DMS53 treated with DMSO at 0.1 percent for 48 hours (cell line): Measurements from ENCODE around the gene HMGN2.
"Not testable (repeated sequence)": the region's sequence is repeated elsewhere in the genome, so short reads cannot be mapped to it uniquely, and the experiment has no call there.

ENCODE experiments used
- DNase-seq: peaks from one replicate; lab custom pipeline; 2025; ENCODE audit not compliant: unreplicated experiment; lab: John Stamatoyannopoulos, UW

HMGN2 gene

DNA sequence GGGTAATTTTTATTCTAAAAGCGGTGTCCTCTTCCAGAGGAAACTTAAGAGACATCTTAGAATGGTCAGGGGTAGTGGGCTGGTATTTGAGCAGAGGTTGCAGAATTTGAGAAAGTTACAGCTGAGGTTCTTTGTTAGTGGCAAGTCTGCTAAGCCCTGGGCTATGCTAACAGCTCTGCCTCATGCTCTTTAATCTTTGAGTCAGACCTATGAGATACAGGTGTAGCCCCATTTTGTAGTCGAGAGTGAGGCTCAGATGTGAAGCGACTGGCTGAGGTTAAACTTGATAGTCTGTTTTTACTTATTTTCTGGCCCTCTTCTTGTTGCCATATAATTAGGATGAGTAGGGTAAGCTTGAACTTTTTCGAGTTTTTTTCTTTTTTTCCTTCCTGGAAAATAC lies 4.7 kb downstream of the HMGN2 start:
- no peak for DNase-seq

DNA sequence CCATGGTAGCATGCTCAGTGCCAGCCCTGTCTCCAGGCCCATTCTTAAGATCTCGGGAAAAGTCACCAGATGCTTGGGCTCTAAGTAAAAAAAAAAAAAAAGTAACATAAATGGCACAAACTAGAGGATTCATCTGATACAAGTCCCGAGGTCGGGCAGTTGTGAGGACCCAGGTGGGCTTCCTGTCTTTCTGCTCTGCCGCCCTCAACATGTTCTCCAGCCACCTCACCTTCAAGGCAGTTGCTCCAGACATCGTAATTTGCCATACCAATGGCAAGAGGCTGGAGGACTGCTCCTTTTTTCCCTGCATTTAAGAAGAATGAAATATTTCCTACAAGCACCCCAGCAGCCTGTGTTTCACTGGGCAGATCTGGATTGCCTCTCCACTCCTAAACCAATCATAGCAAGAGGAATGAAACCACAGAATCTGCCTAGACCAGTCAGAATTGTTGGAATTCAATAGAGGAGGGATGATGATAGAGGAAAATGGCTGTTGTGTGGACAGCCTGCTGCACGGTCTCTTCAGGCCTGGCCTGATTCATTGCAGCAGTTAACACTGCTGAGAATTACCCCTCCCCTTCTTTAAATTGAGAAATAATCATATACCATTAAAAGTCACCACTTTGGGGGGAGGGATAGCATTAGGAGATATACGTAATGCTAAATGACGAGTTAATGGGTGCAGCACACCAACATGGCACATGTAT lies 5.4 kb downstream of the HMGN2 start:
- no peak for DNase-seq

DNA sequence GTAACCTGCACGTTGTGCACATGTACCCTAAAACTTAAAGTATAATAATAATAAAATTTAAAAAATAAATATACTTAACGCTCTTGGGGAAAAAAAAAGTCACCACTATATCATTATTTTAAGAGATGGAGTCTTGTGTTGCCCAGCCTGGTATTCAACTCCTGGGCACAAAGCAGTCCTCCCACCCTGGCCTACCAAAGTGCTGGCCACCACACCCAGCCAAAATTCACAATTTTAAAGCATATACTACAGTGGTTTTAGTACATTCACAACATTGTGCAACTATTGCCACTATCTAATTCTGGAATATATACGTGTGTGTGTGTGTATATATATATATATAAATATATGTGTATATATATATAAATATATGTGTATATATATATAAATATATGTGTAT lies 5.9 kb downstream of the HMGN2 start:
- no peak for DNase-seq

DNA sequence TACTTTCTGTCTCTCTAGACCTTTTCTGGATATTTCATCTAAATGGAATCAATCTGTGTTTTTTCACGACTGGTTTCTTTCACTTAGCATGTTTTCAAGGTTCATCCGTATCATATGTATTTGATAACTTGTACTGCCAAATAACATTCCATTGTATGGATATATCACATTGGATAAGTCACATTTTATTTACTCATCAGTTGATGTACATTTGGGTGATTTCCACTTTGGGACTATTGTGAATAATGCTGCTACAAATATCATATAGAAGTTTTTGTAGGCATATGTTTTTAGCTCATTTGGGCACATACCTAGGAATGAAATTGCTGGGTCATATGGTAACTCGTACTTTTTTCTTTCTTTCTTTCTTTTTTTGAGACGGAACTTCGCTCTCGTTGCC lies 6.7 kb downstream of the HMGN2 start:
- no peak for DNase-seq

DNA sequence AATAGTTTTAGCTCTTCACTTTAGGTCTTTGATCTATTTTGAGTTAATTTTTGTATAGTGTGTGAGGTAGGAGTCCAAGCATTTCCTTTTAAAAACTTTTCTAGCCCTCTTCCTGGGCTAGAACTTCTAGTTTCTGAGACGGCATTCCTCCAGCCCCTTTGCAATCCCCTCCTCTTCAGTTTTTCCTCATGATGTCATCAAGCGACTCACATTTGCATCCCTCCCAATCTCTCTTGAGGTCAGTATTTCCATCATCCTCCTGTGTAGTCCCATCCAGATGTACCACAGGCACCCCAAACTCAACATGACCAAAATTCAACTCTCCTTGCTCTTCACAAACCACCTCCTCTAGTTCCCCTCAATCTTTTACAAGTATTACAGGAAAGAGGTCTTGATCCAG lies 10.7 kb downstream of the HMGN2 start:
- DNase-seq, result no peak

DNA sequence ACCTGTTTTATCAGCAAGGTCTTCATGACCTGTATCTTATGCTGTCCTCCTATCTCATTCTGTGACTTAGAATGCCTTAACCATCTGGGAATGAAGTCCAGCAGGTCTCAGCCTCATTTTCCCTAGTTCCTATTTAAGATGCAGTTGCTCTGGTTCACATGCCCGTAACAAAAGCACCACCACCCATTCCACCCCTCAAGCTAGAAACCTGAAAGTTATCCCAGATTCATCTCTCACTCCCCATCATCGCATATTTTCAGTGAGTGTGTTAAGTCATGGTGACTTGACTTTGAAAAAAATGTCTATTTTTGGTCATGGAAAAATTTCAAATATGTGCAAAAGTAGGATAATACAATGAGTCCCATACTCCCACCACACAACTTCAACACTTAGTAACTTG lies 11.7 kb downstream of the HMGN2 start:
- no peak for DNase-seq

DNA sequence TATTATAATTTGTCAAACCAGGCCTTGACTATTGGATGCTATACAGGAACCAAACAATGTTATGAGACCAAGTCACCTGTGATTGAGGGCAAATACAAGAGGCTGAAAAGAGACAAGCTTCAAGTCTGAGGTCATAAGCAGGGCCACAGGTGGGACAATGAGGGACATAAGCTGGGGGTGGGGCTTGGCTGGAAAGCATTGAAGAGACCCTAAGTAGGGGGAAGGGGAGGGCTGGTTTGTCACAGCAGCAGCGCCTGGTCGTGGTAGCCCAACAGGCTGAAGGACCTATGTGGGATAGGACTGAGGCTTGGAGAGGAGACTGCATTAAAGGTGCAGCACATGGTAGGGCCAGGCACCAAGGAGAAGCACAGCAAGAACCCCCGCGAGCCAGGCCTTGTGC lies 17.9 kb downstream of the HMGN2 start:
- DNase-seq, result no peak

DNA sequence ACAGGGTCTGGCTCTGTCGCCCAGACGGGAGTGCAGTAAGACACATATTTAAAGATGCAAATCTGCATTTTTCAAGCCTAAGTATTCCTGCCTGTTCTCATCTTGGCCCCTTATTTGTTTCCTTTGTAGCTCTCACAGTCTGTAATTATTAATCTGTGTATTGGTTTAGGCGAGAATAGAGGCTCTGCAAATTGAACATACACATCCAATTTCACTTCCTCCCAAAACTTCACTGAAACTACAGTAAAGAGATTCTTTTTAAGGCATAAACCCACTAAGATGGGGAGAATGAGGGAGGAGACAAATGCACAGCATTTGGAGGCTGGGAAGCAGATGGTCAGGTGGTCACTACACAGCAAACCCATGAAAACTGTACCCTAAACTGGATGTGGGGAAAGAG lies 21.0 kb downstream of the HMGN2 start:
- DNase-seq, result no peak

DNA sequence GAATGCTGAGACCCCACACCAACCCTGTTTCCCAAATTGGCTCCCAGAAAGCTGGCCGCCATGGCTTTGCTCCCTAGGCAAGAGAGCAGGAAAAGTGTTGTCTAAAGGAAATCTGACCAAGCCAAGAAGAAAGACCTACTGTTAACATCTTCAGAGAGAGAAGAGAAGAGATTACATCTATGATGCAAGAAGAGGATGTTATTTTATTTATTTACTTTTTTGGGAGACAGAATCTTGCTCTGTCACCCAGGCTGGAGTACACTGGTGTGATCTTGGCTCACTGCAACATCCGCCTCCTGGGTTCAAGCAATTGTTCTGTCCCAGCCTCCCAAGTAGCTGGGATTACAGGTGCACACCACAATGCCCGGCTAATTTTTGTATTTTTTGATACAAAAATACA lies 21.7 kb downstream of the HMGN2 start:
- DNase-seq, result no peak

DNA sequence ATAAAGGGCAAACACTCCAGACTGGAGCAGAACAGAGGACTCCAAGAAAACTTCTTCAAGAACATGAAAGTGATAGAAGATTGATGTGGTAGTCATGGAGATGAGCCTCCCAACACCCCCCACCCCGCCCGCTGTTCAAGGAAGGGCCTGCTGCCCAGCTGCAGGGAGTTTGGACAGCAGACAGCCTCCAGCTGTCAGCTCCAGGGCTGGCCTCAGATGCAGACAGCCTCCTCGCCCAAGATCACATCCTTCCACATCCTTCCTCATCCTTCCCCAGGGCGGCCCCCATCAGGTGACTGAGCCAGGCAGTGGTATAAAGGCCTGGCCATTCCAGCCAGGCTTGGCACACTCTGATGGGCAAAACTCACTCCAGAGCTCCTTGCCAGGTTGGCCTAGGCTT lies 24.6 kb downstream of the HMGN2 start:
- no peak for DNase-seq

DNA sequence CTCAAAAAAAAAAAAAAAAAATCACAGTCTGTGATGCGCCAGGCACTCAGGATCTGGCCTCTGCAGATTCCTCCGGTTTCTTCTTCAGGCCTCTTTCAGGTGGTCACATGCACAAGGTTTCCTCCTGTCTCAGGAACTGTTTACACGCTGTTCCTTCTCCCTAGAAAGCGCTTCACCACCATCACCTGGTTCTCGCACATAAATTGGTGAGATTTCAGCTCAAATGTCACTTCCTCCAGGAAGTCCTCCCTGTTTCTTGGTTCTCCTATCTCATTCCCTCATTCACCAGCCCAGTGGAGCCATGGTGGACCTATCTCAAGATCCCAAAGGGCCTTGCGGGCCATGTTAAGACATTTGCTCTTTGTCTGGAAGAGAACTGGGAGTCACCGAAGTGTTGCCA lies 26.7 kb downstream of the HMGN2 start:
- DNase-seq, result no peak

DNA sequence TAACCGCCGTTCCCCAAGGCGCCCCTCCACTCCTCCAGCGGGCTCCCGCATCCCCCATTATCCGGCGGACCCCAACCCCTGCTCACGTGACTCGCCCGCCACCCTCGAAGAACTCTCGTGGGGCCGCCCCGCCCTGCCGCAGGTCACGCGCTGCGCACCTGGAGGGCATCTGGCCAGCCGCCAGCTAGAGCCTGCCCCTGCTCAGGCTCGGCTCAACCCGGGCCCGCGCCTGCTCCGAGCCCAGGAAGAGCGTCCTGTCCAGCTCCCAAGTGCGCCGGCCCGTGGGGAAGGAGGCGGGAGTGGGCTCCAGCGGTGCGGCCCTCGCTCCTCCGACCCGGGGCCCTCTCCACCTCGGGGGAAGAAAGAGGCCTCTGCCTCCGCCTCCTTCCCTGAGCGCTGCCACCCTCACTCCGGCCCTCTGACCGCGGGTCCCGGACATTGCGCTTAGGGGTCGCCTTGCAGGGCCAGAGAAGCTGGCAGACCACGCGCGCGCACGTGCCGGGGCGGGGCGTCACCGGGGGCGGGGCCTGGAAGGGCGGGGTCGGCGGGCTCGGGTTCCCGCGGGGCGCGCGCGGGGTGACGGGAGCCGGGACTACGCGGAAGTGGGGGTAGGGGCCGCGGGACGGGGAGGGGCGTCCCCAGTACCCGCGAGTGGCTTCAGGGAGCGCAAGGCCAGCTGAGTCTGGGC lies 28.4 kb downstream of the HMGN2 start:
- peak; percentile 82 for DNase-seq

DNA sequence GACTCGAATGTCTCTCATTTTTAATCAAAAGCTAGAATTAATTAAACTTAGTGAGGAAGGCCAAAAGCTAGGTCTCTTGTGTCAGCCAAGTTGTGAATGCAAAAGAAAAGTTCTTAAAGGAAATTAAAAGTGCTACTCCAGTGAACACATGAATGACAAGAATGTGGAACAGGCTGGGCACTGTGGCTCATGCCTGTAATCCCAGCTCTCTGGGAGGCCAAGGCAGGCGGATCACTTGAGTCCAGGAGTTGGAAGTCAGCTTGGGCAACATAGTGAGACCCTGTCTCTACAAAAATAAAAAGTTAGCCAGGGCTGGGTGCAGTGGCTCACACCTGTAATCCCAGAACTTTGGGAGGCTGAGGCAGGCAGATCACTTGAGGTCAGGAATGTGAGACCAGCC lies 38.5 kb downstream of the HMGN2 start:
- not testable (repeated sequence) for DNase-seq

DNA sequence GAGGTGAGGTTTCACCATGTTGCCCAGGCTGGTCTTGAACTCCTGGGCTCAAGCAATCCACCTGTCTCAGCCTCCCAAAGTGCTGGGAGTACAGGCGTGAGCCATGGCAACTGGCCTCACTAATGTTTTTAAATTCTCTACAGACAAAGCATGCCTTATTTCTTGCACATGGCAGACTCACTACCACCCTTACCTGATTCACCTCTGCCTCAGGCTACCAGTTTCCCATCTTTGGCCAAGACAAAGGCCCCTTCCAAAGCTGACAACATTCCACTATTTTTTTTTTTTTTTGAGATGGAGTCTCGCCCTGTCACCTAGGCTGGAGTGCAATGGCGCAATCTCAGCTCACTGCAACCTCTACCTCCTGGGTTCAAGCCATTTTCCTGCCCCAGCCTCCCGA lies 43.6 kb downstream of the HMGN2 start:
- not testable (repeated sequence) for DNase-seq

DNA sequence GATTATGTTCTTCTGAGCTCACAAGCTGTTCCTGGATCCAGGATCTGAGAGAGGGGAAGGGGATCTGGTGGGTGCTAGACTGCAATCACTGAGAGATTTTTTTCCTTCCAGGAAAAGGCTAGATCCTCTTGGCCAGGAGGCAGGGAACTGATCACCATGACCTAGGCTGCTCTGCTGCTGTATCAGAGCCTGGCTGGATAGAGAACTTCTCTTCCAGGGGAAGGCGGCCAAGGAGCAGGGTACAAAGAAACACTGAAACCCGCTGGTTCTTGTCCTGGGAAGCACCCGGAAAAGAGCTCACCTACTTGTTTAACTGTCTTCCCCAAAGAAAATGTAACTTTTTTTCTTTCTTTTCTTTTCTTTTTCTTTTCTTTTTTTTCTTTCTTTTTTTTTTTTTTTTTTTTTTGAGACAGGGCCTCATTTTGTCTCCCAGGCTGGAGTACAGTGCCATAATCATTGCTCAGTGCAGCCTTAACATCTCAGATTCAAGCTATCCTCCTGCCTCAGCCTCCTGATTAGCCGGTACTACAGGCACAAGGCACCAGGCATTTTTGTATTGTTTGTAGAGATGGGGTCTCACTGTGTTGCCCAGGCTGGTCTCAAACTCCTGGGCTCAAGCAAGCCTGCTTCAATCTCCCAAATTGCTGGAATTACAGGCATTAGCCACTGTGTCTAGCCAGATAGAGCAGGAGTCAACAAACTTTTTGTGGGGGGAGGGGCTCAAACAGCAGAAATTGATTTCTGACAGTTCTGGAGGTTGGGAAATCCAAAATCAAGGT lies 44.9 kb downstream of the HMGN2 start:
- no peak for DNase-seq

DNA sequence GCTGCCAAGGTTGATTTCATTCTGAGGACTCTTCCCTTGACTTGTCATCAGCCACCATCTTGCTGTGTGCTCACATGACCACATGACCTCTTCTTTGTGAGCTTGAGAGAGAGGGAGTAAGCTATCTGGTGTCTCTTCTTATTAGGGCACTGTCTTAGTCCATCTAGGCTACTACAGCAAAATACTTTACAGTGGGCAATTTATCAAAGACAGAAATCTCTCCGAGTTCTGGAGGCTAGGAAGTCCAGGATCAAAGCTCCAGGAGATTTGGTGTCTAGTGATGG lies 45.5 kb downstream of the HMGN2 start:
- no peak for DNase-seq

DNA sequence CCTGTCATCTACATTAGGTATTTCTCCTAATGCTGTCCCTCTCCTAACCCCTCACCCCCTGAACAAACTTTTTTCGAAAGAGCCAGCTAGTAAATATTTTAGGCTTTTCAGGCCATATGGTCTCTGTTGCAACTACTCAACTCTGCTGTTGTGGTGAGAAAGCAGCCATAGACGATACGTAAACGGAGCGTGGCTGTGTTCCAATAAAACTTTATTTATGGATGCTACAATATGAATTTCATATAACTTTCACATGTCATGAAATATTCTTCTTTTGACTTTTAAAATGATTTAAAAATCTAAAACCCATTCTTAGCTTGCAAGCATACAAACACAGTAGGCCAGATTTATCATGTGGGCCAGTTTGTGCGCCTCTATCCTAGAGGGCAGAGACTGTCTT lies 46.1 kb downstream of the HMGN2 start:
- no peak for DNase-seq

DNA sequence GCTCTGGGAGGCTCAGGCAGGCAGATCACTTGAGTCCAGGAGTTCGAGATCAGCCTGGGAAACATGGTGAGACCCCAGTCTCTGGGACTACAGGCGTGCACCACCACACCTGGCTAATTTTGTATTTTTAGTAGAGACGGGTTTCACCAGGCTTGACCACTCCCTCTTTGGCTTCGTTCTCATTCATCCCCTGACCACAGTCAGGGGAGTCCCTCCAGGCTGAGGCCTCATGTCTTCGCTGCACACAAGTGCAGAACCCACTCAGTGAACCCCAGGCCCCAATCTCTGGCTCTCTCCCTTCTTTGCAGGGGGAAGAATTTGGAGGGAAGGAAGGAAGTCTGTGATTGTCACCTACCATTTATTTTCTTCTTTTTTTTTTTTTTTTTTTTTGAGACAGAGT lies 48.1 kb downstream of the HMGN2 start:
- no peak for DNase-seq

DNA sequence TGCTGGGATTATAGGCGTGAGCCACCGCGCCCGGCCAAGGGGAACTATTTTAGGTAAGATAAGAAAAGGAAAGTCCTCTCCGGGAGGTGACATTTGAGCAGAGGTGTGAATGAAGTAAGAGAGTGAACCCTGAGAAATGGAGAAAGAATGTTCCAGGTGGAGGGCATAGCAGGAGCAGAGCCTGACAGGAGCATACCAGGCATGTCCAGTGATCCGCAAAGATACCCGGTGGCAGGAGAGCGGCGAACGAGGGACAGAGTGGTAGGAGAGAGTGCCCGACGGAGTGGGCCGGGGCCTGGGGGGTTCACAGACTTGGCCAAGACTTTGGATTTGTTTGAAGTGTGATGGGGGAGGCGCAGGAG lies 49.4 kb downstream of the HMGN2 start:
- DNase-seq, result no peak

DNA sequence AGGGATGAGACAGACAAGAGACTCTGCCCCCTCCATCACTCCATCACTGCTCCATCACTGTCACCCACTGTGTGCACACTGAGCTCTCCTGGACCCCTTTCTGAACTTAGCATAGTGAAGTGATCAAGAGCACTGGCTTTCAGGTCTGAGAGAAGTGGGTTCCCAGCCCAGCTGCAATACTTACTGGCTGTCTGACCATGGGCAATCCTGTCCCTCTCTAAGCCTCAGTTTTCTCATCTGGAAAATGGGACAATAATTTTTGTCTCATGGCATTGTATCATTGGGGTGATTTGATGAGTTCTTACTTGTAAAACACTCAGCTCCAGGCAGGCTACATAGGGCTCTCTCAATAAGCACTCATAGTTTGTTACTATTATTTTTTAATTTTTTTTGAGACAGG lies 49.8 kb downstream of the HMGN2 start:
- DNase-seq, result no peak

DNA sequence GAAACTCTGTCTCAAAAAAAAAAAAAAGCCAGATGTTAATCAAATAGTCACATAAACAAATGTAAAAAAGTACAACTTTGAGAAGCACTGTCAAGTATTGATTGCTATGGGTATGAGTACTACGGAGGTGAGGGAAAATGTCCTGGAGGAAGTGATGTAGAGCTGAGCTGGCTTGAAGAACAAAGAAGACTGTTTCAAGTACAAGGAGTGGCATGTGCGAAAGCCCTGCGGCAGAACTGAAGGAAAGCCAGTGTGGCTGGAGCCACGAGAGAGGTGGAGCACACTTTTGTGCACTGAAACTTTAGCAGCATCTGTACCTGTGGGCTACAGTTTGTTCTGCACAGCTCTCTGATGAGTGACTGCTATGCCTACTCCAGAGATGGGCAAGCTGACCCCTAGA lies 51.9 kb downstream of the HMGN2 start:
- DNase-seq, result no peak
